GM12873 (cell line): Measurements from ENCODE around the gene GIMAP8.

ENCODE experiments used
- TF ChIP-seq, protein P1 (sequence below): IDR thresholded peaks from 2 replicates; pipeline ENCODE4 v1.5.1; 2012; ENCODE audit warnings: low read depth, mild to moderate bottlenecking, moderate library complexity, low read length, control low read depth; ENCODE audit not compliant: insufficient read depth; ENCODE audit errors: missing control alignments

GIMAP8 gene

DNA sequence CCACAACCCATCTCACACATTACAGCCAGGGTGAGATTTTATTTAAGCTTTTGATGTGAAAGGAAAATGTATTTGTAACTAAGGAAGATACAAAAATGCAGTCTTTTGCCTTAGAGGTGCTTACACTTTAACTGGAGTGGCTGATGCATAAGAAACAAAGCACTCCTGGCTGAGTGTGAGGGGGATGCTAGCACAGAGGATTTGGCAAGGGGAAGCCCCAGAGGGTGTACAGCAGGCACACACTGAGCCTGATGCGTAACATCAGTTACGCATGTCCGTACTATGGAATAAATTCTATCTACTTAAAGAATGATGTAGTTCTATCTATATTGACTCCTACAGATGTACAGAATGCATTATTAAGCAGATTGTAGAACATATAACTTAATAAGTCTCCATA lies 17.8 kb downstream of the GIMAP8 start:
- TF ChIP-seq, protein P1, sequence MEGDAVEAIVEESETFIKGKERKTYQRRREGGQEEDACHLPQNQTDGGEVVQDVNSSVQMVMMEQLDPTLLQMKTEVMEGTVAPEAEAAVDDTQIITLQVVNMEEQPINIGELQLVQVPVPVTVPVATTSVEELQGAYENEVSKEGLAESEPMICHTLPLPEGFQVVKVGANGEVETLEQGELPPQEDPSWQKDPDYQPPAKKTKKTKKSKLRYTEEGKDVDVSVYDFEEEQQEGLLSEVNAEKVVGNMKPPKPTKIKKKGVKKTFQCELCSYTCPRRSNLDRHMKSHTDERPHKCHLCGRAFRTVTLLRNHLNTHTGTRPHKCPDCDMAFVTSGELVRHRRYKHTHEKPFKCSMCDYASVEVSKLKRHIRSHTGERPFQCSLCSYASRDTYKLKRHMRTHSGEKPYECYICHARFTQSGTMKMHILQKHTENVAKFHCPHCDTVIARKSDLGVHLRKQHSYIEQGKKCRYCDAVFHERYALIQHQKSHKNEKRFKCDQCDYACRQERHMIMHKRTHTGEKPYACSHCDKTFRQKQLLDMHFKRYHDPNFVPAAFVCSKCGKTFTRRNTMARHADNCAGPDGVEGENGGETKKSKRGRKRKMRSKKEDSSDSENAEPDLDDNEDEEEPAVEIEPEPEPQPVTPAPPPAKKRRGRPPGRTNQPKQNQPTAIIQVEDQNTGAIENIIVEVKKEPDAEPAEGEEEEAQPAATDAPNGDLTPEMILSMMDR: no peak

DNA sequence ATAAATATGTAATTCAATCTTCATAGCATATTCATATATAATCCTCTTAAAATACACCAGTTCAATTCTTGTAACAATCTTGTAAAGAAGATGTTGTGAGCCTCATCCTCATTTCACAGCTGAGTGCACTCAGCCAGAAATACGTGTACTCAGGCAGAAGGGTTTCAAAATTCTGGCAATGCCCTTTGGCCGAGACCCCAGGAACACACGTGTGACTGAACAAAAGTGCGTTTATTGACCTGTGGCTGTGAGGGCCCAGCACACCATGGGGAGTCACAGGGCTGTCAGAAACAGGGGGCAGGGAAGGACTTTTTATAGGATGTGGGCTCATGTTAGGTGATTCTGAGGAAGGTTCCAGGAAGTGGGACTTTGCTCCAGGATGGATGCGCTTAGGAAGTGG lies 21.5 kb downstream of the GIMAP8 start:
- TF ChIP-seq, protein P1: no peak

DNA sequence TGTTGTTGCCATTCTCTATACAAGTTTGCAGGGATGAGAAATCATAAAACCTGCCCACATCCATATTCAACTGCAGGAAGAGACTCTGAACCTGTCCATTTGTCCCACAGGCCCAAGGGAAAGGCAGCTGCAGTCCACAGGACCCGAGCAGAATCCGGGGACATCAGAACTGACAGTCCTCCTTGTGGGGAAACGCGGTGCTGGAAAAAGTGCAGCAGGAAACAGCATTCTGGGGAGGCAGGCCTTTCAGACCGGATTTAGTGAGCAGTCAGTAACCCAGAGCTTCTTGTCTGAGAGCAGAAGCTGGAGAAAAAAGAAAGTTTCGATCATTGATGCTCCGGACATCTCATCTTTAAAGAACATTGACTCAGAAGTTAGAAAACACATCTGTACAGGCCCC lies 23.5 kb downstream of the GIMAP8 start:
- TF ChIP-seq, protein P1: no peak

DNA sequence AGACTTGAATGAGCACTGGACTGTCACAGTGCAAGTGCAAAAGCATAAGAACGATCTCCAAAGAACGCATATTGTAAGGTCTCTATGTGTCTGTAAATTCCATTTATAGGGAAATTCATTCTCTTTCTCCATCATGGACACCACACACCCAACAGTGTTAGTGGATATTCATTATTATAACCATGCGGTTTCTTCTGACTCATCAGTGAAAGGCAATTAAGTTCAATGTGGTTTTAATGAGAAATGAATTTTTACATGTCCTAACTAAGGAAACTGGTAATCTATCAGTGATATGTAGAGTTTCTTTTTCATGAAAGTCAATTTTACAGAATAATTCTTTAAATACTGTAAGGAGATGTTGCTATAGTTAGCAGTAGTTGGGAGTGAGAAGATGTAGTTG lies 25.9 kb downstream of the GIMAP8 start:
- TF ChIP-seq, protein P1: no peak

DNA sequence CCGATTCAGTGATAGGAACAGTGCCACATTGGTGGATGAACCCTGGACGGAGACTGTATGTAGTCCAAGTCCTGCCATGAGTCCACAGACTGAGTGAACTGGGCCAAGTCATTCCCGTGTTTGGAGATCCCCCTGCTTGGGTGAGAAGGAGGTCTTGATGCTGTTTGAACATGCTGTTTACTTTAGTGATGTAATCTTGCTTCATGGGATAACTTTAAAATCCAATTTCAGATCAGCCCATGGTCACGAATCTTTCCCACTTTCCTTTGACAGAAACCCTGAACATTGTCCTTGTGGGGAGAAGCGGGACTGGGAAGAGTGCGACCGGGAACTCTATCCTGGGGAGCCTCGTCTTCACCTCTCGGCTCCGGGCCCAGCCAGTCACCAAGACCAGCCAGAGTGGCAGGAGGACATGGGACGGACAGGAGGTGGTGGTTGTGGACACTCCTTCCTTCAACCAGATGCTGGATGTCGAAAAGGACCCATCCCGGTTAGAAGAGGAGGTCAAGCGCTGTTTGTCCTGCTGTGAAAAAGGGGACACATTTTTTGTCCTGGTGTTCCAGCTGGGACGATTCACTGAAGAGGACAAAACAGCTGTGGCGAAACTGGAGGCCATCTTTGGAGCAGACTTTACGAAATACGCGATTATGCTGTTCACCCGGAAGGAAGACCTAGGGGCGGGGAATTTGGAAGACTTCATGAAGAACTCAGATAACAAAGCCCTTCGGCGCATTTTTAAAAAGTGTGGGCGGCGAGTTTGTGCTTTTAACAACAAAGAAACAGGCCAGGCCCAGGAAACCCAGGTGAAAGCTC lies 26.6 kb downstream of the GIMAP8 start:
- TF ChIP-seq, protein P1: no peak

DNA sequence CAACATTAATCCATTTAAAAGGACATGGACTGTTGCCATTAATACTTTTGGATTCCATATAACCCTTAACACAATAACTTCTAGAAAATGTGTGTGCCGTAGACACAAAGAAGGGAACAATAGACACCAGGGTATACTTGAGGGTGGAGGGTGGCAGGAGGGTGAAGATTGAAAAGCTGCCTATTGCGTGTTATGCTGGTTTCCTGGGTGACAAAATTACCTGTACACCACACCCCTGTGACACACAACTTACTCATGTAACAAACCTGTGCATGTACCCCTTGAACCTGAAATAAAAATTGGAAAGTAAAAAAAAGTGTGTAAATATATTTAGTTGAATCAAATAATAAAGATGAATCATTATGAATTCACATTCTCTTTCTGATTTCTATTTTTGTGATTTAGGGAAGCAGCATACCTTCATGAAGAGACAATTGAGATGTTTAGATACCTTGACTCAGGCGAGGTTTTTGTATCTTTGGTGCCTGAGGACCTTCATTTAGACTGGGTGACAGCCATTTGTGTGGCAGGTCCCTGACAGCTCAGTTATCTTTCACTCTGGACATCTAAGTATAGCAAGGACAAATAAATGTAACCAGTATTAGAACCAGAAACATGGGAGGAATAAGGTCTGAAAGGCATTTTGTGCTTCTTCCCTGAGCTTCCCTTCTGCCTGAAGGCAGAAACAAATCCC lies 28.7 kb downstream of the GIMAP8 start:
- TF ChIP-seq, protein P1: no peak

DNA sequence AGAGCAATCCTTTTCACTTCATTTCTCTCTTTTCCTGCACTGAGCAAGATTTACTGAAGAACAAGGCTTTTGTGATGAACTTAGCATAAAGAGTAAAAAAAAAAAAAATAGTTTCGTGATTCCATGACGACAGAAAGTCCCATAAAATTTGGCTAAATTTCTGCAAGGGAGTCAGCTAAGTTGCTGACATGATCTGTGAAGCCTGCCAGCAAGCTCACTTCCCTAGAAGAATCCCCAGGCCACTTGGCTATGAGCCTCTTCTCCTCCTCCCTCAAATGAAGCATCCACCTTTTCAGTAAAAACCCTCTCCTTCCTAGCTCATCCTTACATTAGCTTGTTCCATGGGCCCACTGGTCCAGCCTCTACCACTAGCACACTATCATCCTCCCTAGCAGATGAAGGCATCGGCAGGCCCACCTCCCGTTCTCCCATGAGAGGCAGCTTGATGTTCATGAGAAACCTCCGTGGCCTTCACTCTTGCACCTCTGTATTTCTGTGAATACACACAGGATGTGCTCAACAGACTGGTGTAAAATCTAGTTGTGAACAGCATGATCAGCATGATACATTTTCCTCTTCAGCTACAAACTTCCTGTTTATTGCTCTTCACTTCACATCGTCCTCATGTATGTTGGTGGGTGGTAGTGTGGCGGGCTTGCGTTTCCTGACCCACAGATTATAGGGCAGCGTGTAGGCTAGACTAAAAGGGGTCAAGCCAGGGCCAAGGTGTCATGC lies 30.9 kb downstream of the GIMAP8 start:
- TF ChIP-seq, protein P1: no peak
